ENCODE measurements around the gene CBX4. TPM values are rescaled to one million over a fixed set of nuclear protein-coding genes. Genes with fewer than 3 reads are reported as not detected.

Gene CBX4
- total RNA-seq, 4 donors from 2014 or later = 5.5 to 16.6 (median 10.6) TPM

DNA sequence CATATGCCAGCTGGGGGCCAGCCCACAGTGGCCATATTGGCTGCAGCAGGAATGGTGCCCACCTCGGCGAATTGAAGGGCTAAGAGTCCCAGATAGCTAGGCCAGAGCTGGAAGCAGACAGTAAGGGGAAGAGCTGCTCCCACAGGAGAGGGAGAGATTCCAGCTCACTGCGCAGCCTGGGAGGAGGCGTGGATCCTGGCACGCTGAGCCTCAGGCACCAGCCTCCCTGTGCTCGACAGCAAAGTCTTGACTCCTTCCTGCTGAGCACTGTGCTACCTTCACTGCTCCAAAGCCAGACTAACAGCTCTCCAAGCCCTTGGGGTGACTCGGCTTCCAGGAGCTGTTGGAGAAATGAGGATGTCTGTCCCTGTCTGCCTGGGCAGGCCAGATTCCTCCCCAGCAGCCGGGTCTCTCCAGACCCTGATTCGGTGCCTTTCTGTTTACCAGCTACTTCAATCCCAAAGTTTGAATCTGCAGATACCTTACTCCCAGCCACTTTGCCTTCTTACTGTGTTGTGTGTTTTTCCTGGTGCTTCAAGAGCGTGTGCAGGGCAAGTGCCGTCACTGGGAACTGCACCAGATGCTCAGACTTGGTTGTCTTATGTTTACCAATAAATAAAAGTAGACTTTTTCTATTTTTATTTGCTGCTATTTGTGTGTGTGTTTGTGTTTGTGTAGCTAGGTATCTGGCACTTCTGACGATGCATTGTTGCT, 52.2 kb downstream of the CBX4 start:
- no peak for DNase-seq (ENCODE audit: low spot score)
- ATAC-seq (ENCODE audit: low FRiP score) = no peak
- TF ChIP-seq, protein P1, sequence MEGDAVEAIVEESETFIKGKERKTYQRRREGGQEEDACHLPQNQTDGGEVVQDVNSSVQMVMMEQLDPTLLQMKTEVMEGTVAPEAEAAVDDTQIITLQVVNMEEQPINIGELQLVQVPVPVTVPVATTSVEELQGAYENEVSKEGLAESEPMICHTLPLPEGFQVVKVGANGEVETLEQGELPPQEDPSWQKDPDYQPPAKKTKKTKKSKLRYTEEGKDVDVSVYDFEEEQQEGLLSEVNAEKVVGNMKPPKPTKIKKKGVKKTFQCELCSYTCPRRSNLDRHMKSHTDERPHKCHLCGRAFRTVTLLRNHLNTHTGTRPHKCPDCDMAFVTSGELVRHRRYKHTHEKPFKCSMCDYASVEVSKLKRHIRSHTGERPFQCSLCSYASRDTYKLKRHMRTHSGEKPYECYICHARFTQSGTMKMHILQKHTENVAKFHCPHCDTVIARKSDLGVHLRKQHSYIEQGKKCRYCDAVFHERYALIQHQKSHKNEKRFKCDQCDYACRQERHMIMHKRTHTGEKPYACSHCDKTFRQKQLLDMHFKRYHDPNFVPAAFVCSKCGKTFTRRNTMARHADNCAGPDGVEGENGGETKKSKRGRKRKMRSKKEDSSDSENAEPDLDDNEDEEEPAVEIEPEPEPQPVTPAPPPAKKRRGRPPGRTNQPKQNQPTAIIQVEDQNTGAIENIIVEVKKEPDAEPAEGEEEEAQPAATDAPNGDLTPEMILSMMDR (IDR thresholded peaks at IDR 0.05) = no peak

DNA sequence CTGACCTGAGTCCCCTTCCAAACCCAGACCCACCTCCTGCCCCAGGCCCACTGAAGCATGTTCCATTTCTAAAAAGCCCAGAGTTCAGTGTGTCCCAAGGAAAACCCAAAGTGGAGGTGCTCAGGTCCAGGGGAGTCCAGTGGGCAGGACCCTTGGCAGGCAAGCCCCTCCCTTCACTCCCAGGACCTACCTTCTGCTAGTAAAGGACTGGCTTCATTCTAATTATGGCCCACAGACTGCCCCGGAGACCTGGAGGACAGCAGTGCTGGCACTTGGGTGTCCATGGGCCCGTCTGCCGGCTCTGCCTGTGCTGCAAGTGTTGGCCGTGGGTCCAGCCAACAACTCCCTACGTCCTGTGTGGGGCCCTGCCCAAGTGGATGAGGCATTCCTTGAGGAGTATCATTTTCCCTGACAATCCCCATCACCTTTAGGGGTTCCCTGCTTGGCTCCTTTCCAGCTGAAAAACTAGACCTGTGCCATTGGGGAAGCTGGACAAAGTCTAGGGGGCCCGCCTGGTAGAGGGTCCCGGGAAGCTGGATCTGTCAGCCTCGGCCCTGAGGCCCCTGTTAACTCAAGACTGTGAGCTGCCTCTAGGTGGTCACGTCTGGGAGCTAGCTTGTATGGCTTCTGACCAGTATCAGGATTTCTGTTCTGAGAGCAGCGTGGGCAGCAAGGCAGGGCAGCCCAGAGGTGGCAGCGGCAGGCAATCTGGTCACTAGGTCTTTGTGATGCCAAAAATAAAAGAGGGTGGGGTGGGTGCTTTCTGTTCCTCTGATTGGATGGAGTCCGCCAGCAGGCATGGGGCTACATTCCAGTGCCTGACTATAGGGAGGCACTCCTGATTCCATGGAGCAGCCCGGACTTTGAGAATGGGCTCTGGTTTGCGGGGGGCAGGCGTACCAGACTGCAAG, 53.1 kb downstream of the CBX4 start:
- ATAC-seq (ENCODE audit: low FRiP score) = no peak
- DNase-seq (ENCODE audit: low spot score) = no peak
- TF ChIP-seq, protein P1 (IDR thresholded peaks at IDR 0.05) = no peak

DNA sequence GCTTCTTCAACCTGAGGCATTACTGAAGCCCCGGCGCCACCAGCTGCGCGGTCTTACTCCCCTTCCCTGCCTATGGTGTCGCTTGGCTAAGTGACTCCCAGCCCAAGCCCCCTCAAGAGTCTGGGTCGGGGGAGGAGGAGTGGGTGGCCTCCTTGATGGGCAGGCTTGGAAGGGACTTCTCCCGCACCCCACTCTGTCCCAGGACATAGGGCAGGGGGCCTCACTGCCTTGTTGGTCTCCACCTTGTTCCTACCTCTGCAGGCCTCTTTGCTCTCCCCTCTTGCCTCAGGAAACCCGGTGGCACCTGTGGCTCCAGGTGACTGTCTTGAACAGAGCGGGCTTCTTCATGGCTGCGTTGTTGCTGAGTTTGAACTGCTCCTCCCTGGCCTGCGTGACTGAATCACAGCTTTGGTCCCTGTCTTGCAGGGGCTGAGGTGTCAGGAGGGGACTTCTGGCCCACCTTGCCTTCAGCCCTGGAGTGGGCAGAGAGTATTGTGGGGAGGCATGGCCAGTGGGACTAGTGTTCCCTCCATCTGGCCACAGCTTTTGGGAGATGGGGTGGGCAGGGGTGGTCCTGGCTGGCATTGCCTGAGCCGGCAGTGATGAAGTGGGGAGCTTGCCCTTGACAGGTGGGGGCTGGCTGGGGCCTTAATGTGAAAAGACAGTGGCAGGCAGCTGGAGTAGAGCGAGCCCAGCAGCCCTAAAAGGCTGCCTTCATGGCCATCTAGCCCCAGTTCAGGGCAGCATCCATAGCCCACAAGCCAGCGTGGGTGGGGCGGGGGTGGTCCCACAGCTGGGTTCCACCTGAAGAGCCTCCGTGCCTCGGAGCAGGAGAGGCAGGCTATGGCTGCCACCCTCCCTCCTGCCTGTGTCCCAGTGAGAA, 54.0 kb downstream of the CBX4 start:
- ATAC-seq (ENCODE audit: low FRiP score) = no peak
- TF ChIP-seq, protein P1 (IDR thresholded peaks at IDR 0.05) = no peak

DNA sequence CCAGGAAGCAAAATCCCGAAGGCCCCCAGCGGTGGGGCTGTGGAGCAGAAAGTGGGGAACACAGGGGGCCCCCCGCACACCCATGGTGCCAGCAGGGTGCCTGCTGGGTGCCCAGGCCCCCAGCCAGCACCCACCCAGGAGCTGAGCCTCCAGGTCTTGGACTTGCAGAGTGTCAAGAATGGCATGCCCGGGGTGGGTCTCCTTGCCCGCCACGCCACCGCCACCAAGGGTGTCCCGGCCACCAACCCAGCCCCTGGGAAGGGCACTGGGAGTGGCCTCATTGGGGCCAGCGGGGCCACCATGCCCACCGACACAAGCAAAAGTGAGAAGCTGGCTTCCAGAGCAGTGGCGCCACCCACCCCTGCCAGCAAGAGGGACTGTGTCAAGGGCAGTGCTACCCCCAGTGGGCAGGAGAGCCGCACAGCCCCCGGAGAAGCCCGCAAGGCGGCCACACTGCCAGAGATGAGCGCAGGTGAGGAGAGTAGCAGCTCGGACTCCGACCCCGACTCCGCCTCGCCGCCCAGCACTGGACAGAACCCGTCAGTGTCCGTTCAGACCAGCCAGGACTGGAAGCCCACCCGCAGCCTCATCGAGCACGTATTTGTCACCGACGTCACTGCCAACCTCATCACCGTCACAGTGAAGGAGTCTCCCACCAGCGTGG, 54.8 kb downstream of the CBX4 start:
- ATAC-seq (ENCODE audit: low FRiP score) = no peak
- TF ChIP-seq, protein P1 (IDR thresholded peaks at IDR 0.05) = no peak
- no peak for DNase-seq (ENCODE audit: low spot score)

More for the DNA sequence above, 54.0 kb downstream of the CBX4 start:
- DNase-seq (ENCODE audit: low spot score) = no peak

DNA sequence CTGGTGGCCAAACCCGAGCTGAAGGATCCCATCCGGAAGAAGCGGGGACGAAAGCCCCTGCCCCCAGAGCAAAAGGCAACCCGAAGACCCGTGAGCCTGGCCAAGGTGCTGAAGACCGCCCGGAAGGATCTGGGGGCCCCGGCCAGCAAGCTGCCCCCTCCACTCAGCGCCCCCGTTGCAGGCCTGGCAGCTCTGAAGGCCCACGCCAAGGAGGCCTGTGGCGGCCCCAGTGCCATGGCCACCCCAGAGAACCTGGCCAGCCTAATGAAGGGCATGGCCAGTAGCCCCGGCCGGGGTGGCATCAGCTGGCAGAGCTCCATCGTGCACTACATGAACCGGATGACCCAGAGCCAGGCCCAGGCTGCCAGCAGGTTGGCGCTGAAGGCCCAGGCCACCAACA, 55.3 kb downstream of the CBX4 start:
- DNase-seq (ENCODE audit: low spot score) = no peak
- TF ChIP-seq, protein P1 (IDR thresholded peaks at IDR 0.05) = no peak
- no peak for ATAC-seq (ENCODE audit: low FRiP score)

Other genes with a start within 250 kb of the CBX4 start
- not detected for gene RBFOX3, start 228.4 kb downstream of the CBX4 start, total RNA-seq
- not detected for gene ENPP7, start 108.5 kb downstream of the CBX4 start, total RNA-seq
- 1 to 10 TPM in 2 of 4 donors, under 1 TPM in 2; 0.28 to 5.2 (median 1.5) TPM for gene CBX2, start 61.3 kb downstream of the CBX4 start, total RNA-seq
- 1 to 10 TPM in 2 of 4 donors, under 1 TPM in 2; 0.88 to 2.2 (median 1.2) TPM for gene CBX8, start 42.4 kb downstream of the CBX4 start, total RNA-seq
- gene TBC1D16, start 196.4 kb upstream of the CBX4 start, total RNA-seq = 10 to 100 TPM; 46.1 to 97.9 (median 65.3) TPM
- gene CCDC40, start 197.2 kb upstream of the CBX4 start, total RNA-seq = 1 to 10 TPM; 3.5 to 8.8 (median 5.3) TPM